SK-N-SH (cell line): ENCODE results near the gene HBG1. TPM values are rescaled to one million over a fixed set of nuclear protein-coding genes. Genes with fewer than 3 reads are reported as not detected.

Experiments used
- CTCF ChIA-PET: fragments of 300-600, 350-600 bp; formaldehyde crosslinking; extraction: SDS; loops from one replicate; lab custom pipeline; 2021; lab: Yijun Ruan, JAX
- POLR2A ChIA-PET: fragments of 350-600 bp; sonication (Branson Sonifier 250); formaldehyde crosslinking; extraction: SDS; loops from one replicate; lab custom pipeline; 2020; ENCODE audit warnings: antibody characterized with exemption, inconsistent platforms; lab: Yijun Ruan, JAX
- DNase-seq: peaks from one replicate; pipeline ENCODE4 v3.0.0; 2012
- H2AFZ ChIP-seq: fragments of 200-600 bp; sonication (generic); 2 replicates; pipeline ENCODE4 v1.8.1; 2016; ENCODE audit warnings: antibody characterized with exemption, mild to moderate bottlenecking, low read depth
- H3F3A ChIP-seq: fragments of 200-600 bp; sonication (generic); replicated peaks from 2 replicates; pipeline ENCODE3; 2016; ENCODE audit warnings: antibody characterized with exemption, mild to moderate bottlenecking; ENCODE audit not compliant: insufficient read depth
- H3K27ac ChIP-seq, 2 experiments: fragments of 200-500 bp in 1 of 2; fragments of 200-600 bp in 1 of 2; sonication (Bioruptor generic) in 1 of 2; sonication (generic), shearing (Covaris generic) in 1 of 2; 2 replicates each; pipeline versions ENCODE4 v1.5.1 to v1.6.1; 2014 to 2016; ENCODE audit warnings: low read depth in 2 of 2, inconsistent platforms in 1 of 2, low read length in 1 of 2, mild to moderate bottlenecking in 1 of 2, mixed read lengths in 1 of 2
- H3K27me3 ChIP-seq: fragments of 200-600 bp; sonication (generic), shearing (Covaris generic); 2 replicates; pipeline ENCODE4 v1.6.1; 2016; ENCODE audit warnings: mixed run types; ENCODE audit not compliant: insufficient read depth
- H3K36me3 ChIP-seq, 2 experiments: fragments of 200-500 bp in 1 of 2; fragments of 200-600 bp in 1 of 2; sonication (Bioruptor generic) in 1 of 2; sonication (generic) in 1 of 2; replicated peaks in 1 of 2; 2 replicates each; pipeline versions ENCODE3 to v1.5.1; 2014 to 2016; ENCODE audit warnings: low read length in 1 of 2, mild to moderate bottlenecking in 1 of 2; ENCODE audit not compliant: insufficient read depth in 2 of 2, control insufficient read depth in 1 of 2
- H3K4me1 ChIP-seq, 2 experiments: fragments of 200-500 bp in 1 of 2; fragments of 200-600 bp in 1 of 2; sonication (Bioruptor generic) in 1 of 2; sonication (generic), shearing (Covaris generic) in 1 of 2; 2 replicates each; pipeline versions ENCODE4 v1.5.1 to v1.6.1; 2014 to 2016; ENCODE audit warnings: low read depth in 1 of 2, low read length in 1 of 2, mixed run types in 1 of 2; ENCODE audit not compliant: insufficient read depth in 2 of 2, control insufficient read depth in 1 of 2
- H3K4me2 ChIP-seq: fragments of 200-600 bp; sonication (generic), shearing (Covaris generic); 2 replicates; pipeline ENCODE4 v1.6.1; 2017; ENCODE audit warnings: mixed run types
- H3K4me3 ChIP-seq, 2 experiments: fragments of 200-500 bp in 1 of 2; fragments of 200-600 bp in 1 of 2; sonication (Bioruptor generic) in 1 of 2; sonication (generic), shearing (Covaris generic) in 1 of 2; 2 replicates each; pipeline versions ENCODE4 v1.5.1 to v1.8.1; 2014 to 2016; ENCODE audit warnings: low read depth in 2 of 2, inconsistent platforms in 1 of 2, low read length in 1 of 2, mild to moderate bottlenecking in 1 of 2, mixed read lengths in 1 of 2, moderate library complexity in 1 of 2
- H3K79me2 ChIP-seq: fragments of 200-600 bp; sonication (generic); 2 replicates; pipeline ENCODE4 v1.8.1; 2017; ENCODE audit warnings: mild to moderate bottlenecking; ENCODE audit not compliant: insufficient read depth
- H3K9ac ChIP-seq: fragments of 200-600 bp; sonication (generic); 2 replicates; pipeline ENCODE4 v1.6.1; 2017; ENCODE audit warnings: mixed run types
- H3K9me2 ChIP-seq: fragments of 200-600 bp; sonication (generic); 2 replicates; pipeline ENCODE4 v1.6.1; 2017; ENCODE audit warnings: mixed run types
- H3K9me3 ChIP-seq: fragments of 200-600 bp; sonication (generic); 2 replicates; pipeline ENCODE4 v1.6.1; 2017; ENCODE audit warnings: mixed run types, mild to moderate bottlenecking, moderate library complexity
- H4K20me1 ChIP-seq: fragments of 200-600 bp; sonication (generic); 2 replicates; pipeline ENCODE4 v1.6.1; 2017; ENCODE audit warnings: mild to moderate bottlenecking, mixed run types; ENCODE audit not compliant: insufficient read depth
- CHD2 ChIP-seq: fragments of 150-350 bp; IDR thresholded peaks from 2 replicates; pipeline ENCODE4 v1.6.1; 2018; ENCODE audit warnings: low read length; ENCODE audit not compliant: partially characterized antibody
- EP300 ChIP-seq, 2 experiments: IDR thresholded peaks; 2 replicates each; pipeline versions ENCODE4 v1.4.0 to v1.6.1; 2012; ENCODE audit warnings: borderline replicate concordance in 1 of 2, low read depth in 1 of 2, low read length in 1 of 2
- GABPA ChIP-seq: IDR thresholded peaks from 2 replicates; pipeline ENCODE4 v1.4.0; 2012; ENCODE audit warnings: low read depth, mild to moderate bottlenecking
- NRF1 ChIP-seq: IDR thresholded peaks from 2 replicates; pipeline ENCODE4 v1.6.1; 2012; ENCODE audit warnings: low read depth, mild to moderate bottlenecking, low read length
- REST ChIP-seq: IDR thresholded peaks from 2 replicates; pipeline ENCODE4 v1.6.1; 2012; ENCODE audit warnings: mild to moderate bottlenecking, low read depth, low read length, moderate library complexity
- RFX5 ChIP-seq: IDR thresholded peaks from 2 replicates; pipeline ENCODE4 v1.6.1; 2012; ENCODE audit warnings: mild to moderate bottlenecking, improper control_type of control experiment, low read length
- RXRA ChIP-seq: IDR thresholded peaks from 2 replicates; pipeline ENCODE4 v1.4.0; 2012; ENCODE audit warnings: low read depth, mild to moderate bottlenecking, borderline replicate concordance
- SIN3A ChIP-seq: IDR thresholded peaks from 2 replicates; pipeline ENCODE4 v1.6.1; 2012; ENCODE audit warnings: low read depth, mild to moderate bottlenecking, low read length, moderate library complexity, borderline replicate concordance
- ZBTB33 ChIP-seq: IDR thresholded peaks from 2 replicates; pipeline ENCODE4 v1.4.0; 2012; ENCODE audit warnings: low read depth, borderline replicate concordance
- WGBS: methylation state at CpG from one replicate; pipeline ENCODE4 v1.1.6; 2017; ENCODE audit warnings: low lambda C conversion rate; 5-methylcytosine and 5-hydroxymethylcytosine counted together
- polyA plus RNA-seq, 3 experiments: library from polyadenylated mRNA; depleted of rRNA; stranded (reverse); fragments of >200 nt; gene quantifications; 2 replicates each; pipeline ENCODE4 v1.2.3, GENCODE V29; 2012
- TF ChIP-seq, protein P1 (sequence below): fragments of 200-600 bp; sonication (generic); IDR thresholded peaks from 2 replicates; pipeline ENCODE4 v1.6.1; 2017; ENCODE audit warnings: antibody characterized with exemption, mild to moderate bottlenecking, moderate library complexity

Gene HBG1
- polyA plus RNA-seq, 1 of the 3 experiments (the other 2 are of a cell fraction): not detected

DNA sequence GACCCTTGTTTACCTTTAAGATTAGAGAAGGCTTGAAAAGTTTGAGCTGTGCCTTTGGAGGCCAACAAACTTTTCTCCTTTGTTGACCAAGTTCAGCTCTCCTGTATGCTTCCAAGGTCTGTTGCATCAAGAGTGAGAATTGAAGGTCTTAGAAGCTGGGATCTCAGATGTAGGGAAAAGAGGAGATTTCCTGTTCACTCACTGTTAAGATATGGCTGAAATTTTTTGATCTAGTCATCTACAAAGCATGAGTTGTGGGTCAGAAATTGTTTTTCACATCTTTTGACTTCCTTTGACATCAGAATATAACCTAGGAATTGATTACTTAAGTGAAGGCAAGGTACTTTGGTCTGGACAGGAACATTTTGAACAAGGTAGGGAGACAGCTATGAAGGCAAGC is 40.0 kb upstream of the HBG1 start:
- Histone ChIP-seq H3K4me1 (no peaks in the 10 kb centered on the region), H3K9ac (no peak overlapping the region), H3K27ac (no peak overlapping the region), H3K27me3 (no peaks in the 10 kb centered on the region), H3K4me3 (no peak overlapping the region), H3K9me2 (no peaks in the 10 kb centered on the region), H3K4me2 (no peak overlapping the region), H3F3A (no peaks in the 10 kb centered on the region), H3K9me3 (no peaks in the 10 kb centered on the region), H2AFZ (no peak overlapping the region), H4K20me1 (no peaks in the 10 kb centered on the region), H3K79me2 (no peaks in the 10 kb centered on the region), H3K36me3 (no peaks in the 10 kb centered on the region)
- no peak for TF ChIP-seq CHD2
- no peak for TF ChIP-seq ZBTB33
- ChIA-PET CTCF (no interaction called here), POLR2A (no interaction called here)
- DNase-seq: no peak

DNA sequence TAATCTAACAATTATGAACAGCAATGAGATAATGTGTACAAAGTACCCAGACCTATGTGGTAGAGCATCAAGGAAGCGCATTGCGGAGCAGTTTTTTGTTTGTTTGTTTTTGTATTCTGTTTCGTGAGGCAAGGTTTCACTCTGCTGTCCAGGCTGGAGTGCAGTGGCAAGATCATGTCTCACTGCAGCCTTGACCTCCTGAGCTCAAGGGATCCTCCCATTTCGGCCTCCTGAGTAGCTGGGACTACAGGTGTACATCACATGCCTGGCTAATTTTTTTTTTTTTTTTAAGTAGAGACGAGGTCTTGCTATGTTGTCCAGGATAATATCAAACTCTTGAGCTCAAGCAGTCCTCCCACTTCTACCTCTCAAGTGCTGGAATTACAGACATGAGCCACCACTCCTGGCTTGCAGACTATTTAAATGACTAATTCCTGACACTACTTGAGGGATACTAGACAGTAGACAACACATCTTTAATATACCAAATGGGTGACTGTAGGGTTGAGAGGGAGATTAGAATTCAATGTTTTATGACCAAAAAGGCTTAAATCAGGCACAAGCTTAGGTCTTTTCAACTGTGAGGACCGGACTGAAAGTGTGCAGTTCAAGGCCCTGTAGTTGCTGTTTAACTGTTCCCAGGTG is 39.4 kb upstream of the HBG1 start:
- POLR2A ChIA-PET: no interaction called here
- CTCF ChIA-PET: no interaction called here
- Histone ChIP-seq H3K9ac (no peak overlapping the region), H3K27ac (no peak overlapping the region), H3K4me1 (no peaks in the 10 kb centered on the region), H4K20me1 (no peaks in the 10 kb centered on the region), H3K4me2 (no peak overlapping the region), H3F3A (no peaks in the 10 kb centered on the region), H3K9me2 (no peaks in the 10 kb centered on the region), H2AFZ (no peak overlapping the region), H3K36me3 (no peaks in the 10 kb centered on the region), H3K79me2 (no peaks in the 10 kb centered on the region), H3K9me3 (no peaks in the 10 kb centered on the region), H3K27me3 (no peaks in the 10 kb centered on the region), H3K4me3 (no peak overlapping the region)
- 35% methylated on average over 6 of the region's 6 CpGs for WGBS
- TF ChIP-seq, protein P1, sequence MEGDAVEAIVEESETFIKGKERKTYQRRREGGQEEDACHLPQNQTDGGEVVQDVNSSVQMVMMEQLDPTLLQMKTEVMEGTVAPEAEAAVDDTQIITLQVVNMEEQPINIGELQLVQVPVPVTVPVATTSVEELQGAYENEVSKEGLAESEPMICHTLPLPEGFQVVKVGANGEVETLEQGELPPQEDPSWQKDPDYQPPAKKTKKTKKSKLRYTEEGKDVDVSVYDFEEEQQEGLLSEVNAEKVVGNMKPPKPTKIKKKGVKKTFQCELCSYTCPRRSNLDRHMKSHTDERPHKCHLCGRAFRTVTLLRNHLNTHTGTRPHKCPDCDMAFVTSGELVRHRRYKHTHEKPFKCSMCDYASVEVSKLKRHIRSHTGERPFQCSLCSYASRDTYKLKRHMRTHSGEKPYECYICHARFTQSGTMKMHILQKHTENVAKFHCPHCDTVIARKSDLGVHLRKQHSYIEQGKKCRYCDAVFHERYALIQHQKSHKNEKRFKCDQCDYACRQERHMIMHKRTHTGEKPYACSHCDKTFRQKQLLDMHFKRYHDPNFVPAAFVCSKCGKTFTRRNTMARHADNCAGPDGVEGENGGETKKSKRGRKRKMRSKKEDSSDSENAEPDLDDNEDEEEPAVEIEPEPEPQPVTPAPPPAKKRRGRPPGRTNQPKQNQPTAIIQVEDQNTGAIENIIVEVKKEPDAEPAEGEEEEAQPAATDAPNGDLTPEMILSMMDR: no peak
- no peak for TF ChIP-seq GABPA
- no peak for DNase-seq

DNA sequence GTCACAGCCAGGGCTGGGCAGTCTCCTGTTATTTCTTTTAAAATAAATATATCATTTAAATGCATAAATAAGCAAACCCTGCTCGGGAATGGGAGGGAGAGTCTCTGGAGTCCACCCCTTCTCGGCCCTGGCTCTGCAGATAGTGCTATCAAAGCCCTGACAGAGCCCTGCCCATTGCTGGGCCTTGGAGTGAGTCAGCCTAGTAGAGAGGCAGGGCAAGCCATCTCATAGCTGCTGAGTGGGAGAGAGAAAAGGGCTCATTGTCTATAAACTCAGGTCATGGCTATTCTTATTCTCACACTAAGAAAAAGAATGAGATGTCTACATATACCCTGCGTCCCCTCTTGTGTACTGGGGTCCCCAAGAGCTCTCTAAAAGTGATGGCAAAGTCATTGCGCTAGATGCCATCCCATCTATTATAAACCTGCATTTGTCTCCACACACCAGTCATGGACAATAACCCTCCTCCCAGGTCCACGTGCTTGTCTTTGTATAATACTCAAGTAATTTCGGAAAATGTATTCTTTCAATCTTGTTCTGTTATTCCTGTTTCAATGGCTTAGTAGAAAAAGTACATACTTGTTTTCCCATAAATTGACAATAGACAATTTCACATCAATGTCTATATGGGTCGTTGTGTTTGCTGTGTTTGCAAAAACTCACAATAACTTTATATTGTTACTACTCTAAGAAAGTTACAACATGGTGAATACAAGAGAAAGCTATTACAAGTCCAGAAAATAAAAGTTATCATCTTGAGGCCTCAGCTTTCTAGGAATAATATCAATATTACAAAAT is 38.6 kb upstream of the HBG1 start:
- no peaks in the 10 kb centered on the region for H3K36me3 ChIP-seq
- no peaks in the 10 kb centered on the region for H3K27me3 ChIP-seq
- H4K20me1 ChIP-seq: no peaks in the 10 kb centered on the region
- H3K4me1 ChIP-seq: no peaks in the 10 kb centered on the region
- WGBS: 6% methylated on average over 7 of the region's 7 CpGs
- no peak for DNase-seq
- H3K9me2 ChIP-seq: no peaks in the 10 kb centered on the region
- no peaks in the 10 kb centered on the region for H3K79me2 ChIP-seq
- no peak overlapping the region for H3K4me3 ChIP-seq
- ChIA-PET POLR2A (no interaction called here), CTCF (no interaction called here)
- H3K4me2 ChIP-seq: no peak overlapping the region
- no peak overlapping the region for H2AFZ ChIP-seq
- no peaks in the 10 kb centered on the region for H3K9me3 ChIP-seq
- H3K9ac ChIP-seq: no peak overlapping the region
- no peak overlapping the region for H3K27ac ChIP-seq
- no peaks in the 10 kb centered on the region for H3F3A ChIP-seq
- TF ChIP-seq SIN3A (no peak), EP300 (IDR thresholded peaks at IDR 0.05; ENCODE audit: borderline replicate concordance in 1 of 2, low read depth in 1 of 2, low read length in 1 of 2) (no peak), GABPA (no peak), REST (no peak), RFX5 (no peak), RXRA (no peak), NRF1 (no peak)
